ENCODE results near the gene ANGPTL5.

DNA sequence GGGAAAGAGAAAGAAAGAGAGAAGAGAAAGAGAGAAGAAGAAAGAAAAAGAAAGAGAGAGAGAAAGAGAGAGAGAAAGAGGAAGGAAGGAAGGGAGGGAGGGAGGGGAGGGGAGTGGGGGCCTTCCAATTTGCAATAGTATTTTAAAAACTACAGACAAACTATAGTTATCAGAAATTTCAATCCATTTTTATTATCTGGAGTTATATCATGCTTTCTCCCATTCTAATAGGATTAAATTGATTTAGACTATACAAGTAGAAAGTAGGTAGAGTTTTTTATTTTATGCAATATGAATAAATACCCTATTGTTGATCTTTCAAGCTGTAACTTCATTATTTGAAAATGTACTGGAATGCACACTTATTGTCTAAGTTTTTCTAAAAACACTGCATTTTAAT is 71.7 kb downstream of the ANGPTL5 start:
- TF ChIP-seq, protein P1, sequence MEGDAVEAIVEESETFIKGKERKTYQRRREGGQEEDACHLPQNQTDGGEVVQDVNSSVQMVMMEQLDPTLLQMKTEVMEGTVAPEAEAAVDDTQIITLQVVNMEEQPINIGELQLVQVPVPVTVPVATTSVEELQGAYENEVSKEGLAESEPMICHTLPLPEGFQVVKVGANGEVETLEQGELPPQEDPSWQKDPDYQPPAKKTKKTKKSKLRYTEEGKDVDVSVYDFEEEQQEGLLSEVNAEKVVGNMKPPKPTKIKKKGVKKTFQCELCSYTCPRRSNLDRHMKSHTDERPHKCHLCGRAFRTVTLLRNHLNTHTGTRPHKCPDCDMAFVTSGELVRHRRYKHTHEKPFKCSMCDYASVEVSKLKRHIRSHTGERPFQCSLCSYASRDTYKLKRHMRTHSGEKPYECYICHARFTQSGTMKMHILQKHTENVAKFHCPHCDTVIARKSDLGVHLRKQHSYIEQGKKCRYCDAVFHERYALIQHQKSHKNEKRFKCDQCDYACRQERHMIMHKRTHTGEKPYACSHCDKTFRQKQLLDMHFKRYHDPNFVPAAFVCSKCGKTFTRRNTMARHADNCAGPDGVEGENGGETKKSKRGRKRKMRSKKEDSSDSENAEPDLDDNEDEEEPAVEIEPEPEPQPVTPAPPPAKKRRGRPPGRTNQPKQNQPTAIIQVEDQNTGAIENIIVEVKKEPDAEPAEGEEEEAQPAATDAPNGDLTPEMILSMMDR (IDR thresholded peaks at IDR 0.05) = no peak
- TF ChIP-seq POLR2A (IDR thresholded peaks at IDR 0.05) = no peak

Data from adrenal gland (tissue), 5 donors.